GM12892 (cell line): ENCODE measurements around the gene SLC26A6.

Experiments used
- DNase-seq: peaks from one replicate; pipeline ENCODE4 v3.0.0; 2011; ENCODE audit not compliant: insufficient read length
- FAIRE-seq: peaks from 2 replicates; lab custom pipeline; 2011; peaks lifted over from hg19 to GRCh38; lab: Jason Lieb, UNC
- POLR2A ChIP-seq: IDR thresholded peaks from 2 replicates; pipeline ENCODE4 v1.6.1; 2011; ENCODE audit warnings: low read depth, low read length, control low read depth
- POLR2AphosphoS5 ChIP-seq: IDR thresholded peaks from 2 replicates; pipeline ENCODE4 v1.6.1; 2011; ENCODE audit warnings: low read depth, low read length, control low read depth
- TAF1 ChIP-seq: IDR thresholded peaks from 2 replicates; pipeline ENCODE4 v1.6.1; 2011; ENCODE audit warnings: low read depth, mild to moderate bottlenecking, control low read depth, low read length, borderline replicate concordance

SLC26A6 gene

DNA sequence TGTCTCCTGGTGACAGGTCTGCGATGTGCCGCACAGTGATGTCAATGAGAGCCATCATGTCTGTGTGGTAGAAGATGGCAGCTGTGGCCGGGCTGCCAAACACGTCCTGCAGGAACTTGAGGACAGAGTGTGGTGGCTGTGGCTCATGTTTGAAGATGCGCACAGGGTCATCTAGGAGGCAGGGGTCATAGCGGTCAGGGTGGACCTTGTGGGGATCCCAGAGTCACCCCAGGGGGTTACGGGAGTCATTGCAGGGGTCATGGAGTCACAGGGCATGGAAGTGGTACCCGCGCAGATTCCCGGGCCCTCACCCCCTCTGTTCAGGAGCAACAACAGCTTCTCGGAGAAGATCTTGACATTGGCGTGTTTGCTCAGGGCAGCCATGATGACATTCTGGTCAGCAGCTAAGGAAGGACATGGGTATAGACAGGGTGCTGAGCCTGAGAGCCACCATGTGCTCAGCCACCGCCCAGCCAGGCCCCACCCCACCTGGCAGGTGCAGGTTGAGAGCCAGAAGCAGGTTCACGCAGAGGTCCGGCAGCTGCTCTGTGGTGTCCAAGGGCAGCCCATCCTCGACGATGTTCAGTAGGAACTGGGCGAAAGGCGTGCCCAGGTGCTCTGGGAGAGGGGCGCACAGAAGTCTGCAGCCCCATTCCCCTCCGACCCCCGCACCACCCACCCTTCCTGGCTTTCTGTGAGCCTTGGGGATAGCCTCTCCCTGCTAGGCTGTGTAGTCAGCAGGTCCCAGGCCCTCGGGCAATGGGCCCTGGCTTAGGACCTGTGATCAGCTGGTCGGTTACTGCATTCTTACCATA, 43.5 kb upstream of the SLC26A6 start:
- FAIRE-seq (no peak), DNase-seq (no peak)
- TF ChIP-seq TAF1 (no peak), POLR2AphosphoS5 (no peak), POLR2A (no peak)

DNA sequence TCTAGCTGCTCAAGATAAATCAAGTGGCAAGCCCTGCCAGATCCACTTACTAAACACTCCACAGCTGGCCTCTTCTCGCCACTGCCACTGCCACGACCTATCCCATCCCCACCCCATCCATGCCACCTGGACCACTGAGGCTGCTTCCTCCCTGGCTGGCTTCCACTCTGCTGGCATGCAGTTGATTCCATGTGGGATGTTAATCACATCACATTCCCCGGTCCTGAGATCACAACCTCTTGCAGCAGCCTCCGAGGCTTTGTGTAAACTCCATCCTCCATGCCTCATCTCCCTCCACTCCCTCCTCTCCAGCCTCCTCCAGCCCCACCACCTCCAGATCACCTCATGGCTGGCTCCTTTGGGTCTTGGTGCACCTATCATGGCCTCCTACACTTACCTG, 42.8 kb upstream of the SLC26A6 start:
- TF ChIP-seq POLR2AphosphoS5 (no peak), POLR2A (no peak), TAF1 (no peak)
- DNase-seq, result no peak
- no peak for FAIRE-seq

DNA sequence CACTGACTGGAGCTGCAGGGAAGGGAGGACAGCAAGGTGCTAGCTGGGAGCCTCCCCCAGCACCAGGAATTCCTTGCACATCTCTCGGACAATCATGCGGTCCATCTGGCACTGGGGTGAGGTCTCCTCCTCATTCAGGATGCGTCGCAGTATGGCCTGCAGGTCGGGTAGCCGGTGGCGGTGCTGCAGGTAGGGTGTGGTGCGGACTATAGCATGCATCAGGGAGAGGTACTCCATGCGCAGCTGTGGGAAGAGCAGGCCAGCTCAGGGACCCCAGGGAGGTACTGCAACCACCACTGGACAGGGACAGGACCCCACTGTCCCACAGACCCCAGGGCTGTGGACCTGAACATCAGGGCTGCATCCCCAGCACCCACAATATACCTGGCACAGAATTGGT, 39.2 kb upstream of the SLC26A6 start:
- no peak for FAIRE-seq
- TF ChIP-seq POLR2AphosphoS5 (no peak), POLR2A (no peak), TAF1 (no peak)
- DNase-seq, result no peak

DNA sequence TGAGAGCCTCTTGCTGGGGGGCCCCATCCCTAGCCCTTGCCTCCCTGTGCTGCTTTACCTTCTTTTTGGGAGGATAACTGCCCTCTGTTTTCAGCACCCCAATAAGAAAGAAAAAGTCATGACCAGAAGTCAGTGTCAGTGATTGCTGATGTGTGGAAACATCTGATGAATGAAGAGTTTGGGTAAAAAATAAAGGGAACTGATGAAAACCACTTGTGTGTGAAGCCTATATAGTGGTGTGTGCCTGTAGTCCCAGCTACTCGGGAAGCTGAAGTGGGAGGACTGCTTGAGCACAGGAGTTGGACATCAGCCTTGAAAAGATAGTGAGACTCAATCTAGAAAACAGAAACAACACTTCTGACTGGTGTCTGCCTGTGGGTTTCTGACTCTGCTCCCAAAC, 37.3 kb upstream of the SLC26A6 start:
- TF ChIP-seq POLR2AphosphoS5 (no peak), TAF1 (no peak), POLR2A (no peak)
- DNase-seq, result no peak
- no peak for FAIRE-seq

DNA sequence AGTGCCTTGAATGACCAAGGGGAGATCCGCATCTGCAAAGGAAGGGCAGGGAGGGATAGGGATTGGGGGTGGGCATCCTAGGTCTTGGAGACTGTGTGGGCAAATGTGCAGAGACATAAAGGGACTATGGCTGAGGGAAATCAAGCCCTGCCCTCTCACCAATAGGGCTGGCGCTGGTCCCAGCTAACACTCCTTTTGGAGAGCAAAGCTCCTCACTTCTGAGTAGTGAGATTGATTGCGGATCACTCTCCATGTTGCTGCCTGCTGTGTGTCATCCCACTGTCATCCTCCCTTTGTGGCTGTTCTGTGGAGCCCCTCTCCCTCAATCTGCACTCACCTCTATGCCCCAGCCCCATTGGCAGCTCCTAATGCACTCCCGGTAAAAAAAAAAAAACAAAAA, 29.7 kb upstream of the SLC26A6 start:
- FAIRE-seq, result no peak
- TF ChIP-seq TAF1, result no peak
- TF ChIP-seq POLR2AphosphoS5, result no peak
- no peak for TF ChIP-seq POLR2A
- DNase-seq, result no peak

DNA sequence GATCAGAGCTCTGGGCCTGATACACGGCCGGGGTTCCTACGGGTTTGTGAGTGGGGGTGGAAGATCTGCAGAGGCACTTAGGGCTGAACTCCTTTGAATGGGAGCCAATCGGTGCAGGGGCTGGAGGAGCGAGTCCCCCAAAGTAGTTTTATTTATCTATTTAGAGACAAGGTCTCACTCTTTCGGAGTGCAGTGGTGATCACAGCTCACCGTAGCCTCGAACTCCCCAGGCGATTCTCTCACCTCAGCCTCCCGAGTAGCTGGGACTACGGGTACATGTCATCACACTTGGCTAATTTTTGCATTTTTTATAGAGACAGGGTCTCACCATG, 29.0 kb upstream of the SLC26A6 start:
- DNase-seq (no peak), FAIRE-seq (no peak)
- TF ChIP-seq TAF1 (no peak), POLR2A (no peak), POLR2AphosphoS5 (no peak)

DNA sequence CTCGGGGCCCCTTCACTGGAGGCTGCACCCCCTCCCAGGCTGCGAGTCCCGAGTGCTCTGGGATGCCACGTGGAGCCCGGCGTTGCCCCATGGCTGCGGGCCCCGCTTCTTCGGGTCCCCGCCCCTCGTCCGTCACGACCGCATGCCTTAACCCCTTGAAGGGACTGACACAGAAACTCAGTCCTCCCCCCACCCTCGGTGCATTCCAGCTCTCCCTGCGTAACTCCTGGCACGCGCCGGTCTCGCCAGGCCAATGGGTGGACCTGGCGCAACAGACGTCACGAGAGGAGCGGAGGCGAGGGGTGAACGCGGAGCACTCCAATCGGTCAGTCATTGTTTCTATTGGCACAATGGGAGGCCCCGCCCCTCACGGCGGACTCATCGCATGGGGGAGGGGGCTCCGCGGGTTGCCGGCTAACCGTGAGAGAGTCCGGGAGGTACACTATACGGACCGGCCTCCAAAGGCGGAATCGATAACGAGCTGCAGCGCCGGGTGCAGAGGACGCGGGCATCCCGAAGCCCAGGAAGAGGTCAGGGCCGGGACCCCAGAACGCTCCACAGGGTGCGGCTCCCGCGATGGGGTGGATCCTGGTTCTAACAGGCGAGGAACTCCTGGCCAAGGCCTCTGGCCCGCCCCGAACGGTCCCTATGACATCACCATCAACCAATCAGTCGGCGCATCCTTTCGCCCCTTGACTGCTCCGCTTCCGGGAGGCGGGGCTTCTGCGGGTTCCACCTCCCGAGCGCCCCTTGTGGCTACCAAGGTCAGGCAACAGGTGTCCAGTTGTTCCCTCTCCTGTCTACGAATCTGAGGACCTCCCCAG, 28.4 kb upstream of the SLC26A6 start:
- DNase-seq, result peak; percentile 99
- FAIRE-seq, result peak; percentile 99
- TF ChIP-seq POLR2A (peak; percentile 69; the same call in 1 of the 2 replicates), TAF1 (peak; percentile 20; the same call in 1 of the 2 replicates), POLR2AphosphoS5 (peak; percentile 72; the same call in 1 of the 2 replicates)

DNA sequence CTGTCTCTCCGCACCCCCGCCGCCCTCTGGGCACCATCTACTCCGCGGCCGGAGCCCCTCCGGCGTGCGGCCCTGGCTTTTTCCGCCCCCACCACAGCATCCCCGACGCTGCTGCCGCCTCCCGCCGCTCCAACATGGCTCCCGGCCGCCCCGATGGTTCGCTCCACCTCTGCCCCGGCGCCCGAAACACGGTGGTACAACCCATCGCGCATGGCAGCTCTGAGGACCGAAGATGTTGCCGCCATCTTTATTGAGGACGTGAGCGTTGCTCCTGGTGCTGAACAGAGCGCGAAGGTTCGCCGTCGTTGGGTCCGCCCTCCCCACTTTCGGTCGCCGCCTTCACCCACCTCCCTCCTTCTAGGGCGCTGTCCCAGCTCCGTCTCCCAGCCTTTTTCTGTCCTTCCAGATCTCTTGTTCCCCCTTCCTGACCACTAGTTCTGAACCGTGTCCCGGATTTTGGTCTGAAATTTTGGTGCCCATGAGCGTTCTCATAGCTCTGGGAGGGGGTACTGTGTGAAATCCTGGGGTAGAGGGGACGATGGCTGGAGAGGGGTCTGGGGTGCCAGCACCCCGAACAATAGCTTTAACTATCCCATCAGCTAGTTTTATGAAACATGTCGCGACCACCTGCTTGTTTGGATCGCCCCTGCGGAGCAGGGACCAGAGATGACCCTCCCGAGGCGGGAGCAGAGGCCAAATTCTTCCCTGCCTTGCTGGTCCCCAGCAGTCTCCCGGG, 27.7 kb upstream of the SLC26A6 start, which contains the start of gene CELSR3:
Gene CELSR3 (minus strand): TSS at position 134 of the 736 bp plus-strand sequence. CDS start 252 bp downstream, outside the sequence.
- peak; percentile 59 for DNase-seq
- peak; percentile 97 for FAIRE-seq
- TF ChIP-seq POLR2AphosphoS5, result peak; percentile 56; the same call in 1 of the 2 replicates
- TF ChIP-seq TAF1, result no peak
- TF ChIP-seq POLR2A, result peak; percentile 40

DNA sequence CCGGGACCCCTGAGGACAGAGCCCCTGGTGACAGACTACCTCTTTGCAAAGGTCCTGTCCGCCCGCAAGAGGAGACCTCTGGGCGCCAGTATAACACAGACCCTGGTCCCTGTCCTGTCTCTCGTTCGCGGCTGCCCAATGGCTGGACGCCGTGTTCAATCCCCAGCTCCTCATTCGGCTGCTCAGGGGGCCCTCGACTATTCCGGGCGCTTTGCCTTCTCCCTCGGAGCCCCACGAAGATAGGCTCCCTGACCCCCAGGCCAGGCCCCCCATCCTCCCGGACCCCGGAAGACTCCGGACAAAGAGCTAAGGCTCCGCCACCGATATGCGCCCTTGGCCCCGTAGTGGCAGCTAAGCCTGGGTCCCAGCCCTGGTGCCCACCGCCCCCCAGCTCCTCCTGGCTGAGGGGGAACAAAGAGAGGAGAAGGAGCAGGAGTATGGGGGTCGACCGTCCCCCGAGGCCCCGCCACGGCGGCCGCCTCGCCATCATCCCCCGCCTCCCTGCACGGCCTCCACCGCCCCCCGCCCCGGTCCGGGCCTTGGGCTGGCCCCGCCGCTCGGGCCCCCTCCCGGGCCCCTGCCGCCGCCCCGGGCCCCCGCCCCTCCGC, 27.0 kb upstream of the SLC26A6 start:
- FAIRE-seq, result no peak
- no peak for DNase-seq
- TF ChIP-seq POLR2AphosphoS5, result no peak
- no peak for TF ChIP-seq TAF1
- TF ChIP-seq POLR2A, result no peak

DNA sequence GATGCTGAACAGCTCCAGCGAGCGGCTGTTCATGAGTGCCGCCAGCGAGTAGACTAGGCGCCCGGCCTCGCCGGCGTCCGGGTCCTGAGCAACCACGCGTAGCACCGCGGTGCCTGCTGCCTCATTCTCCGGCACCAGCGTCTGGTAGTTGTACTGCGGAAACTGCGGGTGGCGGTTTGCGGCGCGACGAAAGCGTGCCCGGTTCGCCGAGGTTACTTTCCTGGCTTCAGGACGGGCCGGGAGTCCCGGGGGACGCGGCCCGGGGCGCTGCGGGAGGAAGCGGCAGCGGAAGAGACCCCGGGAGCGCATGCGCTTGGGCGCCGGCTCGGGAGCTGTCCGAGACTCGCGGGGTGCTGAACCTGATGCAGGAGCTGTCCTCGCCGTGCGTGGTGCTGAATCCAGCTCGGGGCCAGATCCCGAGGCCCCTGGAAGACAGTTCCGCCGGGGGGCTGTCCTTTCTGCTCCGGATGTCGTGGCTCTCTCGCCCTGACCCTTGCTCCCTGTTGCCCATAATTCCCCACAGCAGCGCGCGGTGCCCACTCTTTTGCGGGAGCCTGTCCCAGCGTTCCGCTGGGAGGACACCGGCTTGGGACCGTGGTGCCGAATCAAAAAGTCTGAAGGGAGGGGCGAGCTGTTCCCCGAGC, 26.4 kb upstream of the SLC26A6 start:
- peak; percentile 83 for DNase-seq
- FAIRE-seq, result peak; percentile 78
- TF ChIP-seq POLR2A (no peak), TAF1 (no peak), POLR2AphosphoS5 (no peak)
